ENCODE results near the gene ZFX. TPM values are rescaled to one million over a fixed set of nuclear protein-coding genes. Genes with fewer than 3 reads are reported as not detected.
"Not testable (repeated sequence)": the region's sequence is repeated elsewhere in the genome, so short reads cannot be mapped to it uniquely, and the experiment has no call there.

The ZFX gene
- total RNA-seq, 1 experiment from 2014 or later = 63.9 TPM

- TF ChIP-seq EZH2 (IDR thresholded peaks at IDR 0.05; ENCODE audit: borderline replicate concordance, low read depth, low read length, poor library complexity, severe bottlenecking) = no peak
- no peak for TF ChIP-seq CTCF (conservative IDR thresholded peaks at IDR 0.05; ENCODE audit: low read depth, low read length)
- POLR2A ChIA-PET (ENCODE audit: low non-redundant PET) = no interaction called here
- Histone ChIP-seq H3K27ac (ENCODE audit: low read depth, low read length, poor library complexity, severe bottlenecking) (no peak overlapping the region), H3K9me3 (ENCODE audit: low read depth, low read length, poor library complexity, severe bottlenecking) (no peaks in the 10 kb centered on the region), H3K4me3 (ENCODE audit: low read depth, low read length, poor library complexity, severe bottlenecking) (no peak overlapping the region), H3K27me3 (replicated peaks; ENCODE audit: insufficient read depth, low read depth, low read length, poor library complexity) (no peaks in the 10 kb centered on the region), H3K4me1 (ENCODE audit: insufficient read depth, low read length, poor library complexity, severe bottlenecking) (peaks cover 27% of the 10 kb centered on the region), H3K36me3 (ENCODE audit: insufficient read depth, low read length, poor library complexity, severe bottlenecking) (peaks cover 8% of the 10 kb centered on the region)
- intact Hi-C loops (cut with micrococcal nuclease; ENCODE audit: unreplicated experiment) = no loop called here
- DNase-seq (ENCODE audit: low spot score) = no peak
- CTCF ChIA-PET = no interaction called here
- BruUV-seq (replicated peaks) = no TSS peak
Measured at GRCh38 chrX:24153796-24154189, 4.3 kb downstream of the ZFX start.

GRCh38 chrX:24154490-24155034, 5.0 kb downstream of the ZFX start:
- intact Hi-C loops (cut with micrococcal nuclease; ENCODE audit: unreplicated experiment) = no loop called here

GRCh38 chrX:24155747-24156146, 6.2 kb downstream of the ZFX start:
- CTCF ChIA-PET; H3K4me3 ChIP-seq (ENCODE audit: low read depth, low read length, poor library complexity, severe bottlenecking); intact Hi-C loops (cut with micrococcal nuclease; ENCODE audit: unreplicated experiment); H3K36me3 ChIP-seq (ENCODE audit: insufficient read depth, low read length, poor library complexity, severe bottlenecking); BruUV-seq (replicated peaks); H3K27ac ChIP-seq (ENCODE audit: low read depth, low read length, poor library complexity, severe bottlenecking); POLR2A ChIA-PET (ENCODE audit: low non-redundant PET); H3K9me3 ChIP-seq (ENCODE audit: low read depth, low read length, poor library complexity, severe bottlenecking); H3K27me3 ChIP-seq (replicated peaks; ENCODE audit: insufficient read depth, low read depth, low read length, poor library complexity); DNase-seq (ENCODE audit: low spot score): not testable (repeated sequence)
- peaks cover 27% of the 10 kb centered on the region for H3K4me1 ChIP-seq (ENCODE audit: insufficient read depth, low read length, poor library complexity, severe bottlenecking)

More at GRCh38 chrX:24154490-24155034, 5.0 kb downstream of the ZFX start:
- CTCF ChIA-PET = no interaction called here
- Histone ChIP-seq H3K36me3 (ENCODE audit: insufficient read depth, low read length, poor library complexity, severe bottlenecking) (peaks cover 8% of the 10 kb centered on the region), H3K27ac (ENCODE audit: low read depth, low read length, poor library complexity, severe bottlenecking) (no peak overlapping the region), H3K4me3 (ENCODE audit: low read depth, low read length, poor library complexity, severe bottlenecking) (no peak overlapping the region), H3K27me3 (replicated peaks; ENCODE audit: insufficient read depth, low read depth, low read length, poor library complexity) (no peaks in the 10 kb centered on the region), H3K9me3 (ENCODE audit: low read depth, low read length, poor library complexity, severe bottlenecking) (no peaks in the 10 kb centered on the region), H3K4me1 (ENCODE audit: insufficient read depth, low read length, poor library complexity, severe bottlenecking) (peaks cover 27% of the 10 kb centered on the region)
- POLR2A ChIA-PET (ENCODE audit: low non-redundant PET) = no interaction called here
- BruUV-seq (replicated peaks) = no TSS peak
- DNase-seq (ENCODE audit: low spot score) = no peak
- no peak for TF ChIP-seq EZH2 (IDR thresholded peaks at IDR 0.05; ENCODE audit: borderline replicate concordance, low read depth, low read length, poor library complexity, severe bottlenecking)
- no peak for TF ChIP-seq CTCF (conservative IDR thresholded peaks at IDR 0.05; ENCODE audit: low read depth, low read length)

- intact Hi-C loops (cut with micrococcal nuclease; ENCODE audit: unreplicated experiment) = no loop called here
- H3K9me3 ChIP-seq (ENCODE audit: low read depth, low read length, poor library complexity, severe bottlenecking) = no peaks in the 10 kb centered on the region
- no peak overlapping the region for H3K27ac ChIP-seq (ENCODE audit: low read depth, low read length, poor library complexity, severe bottlenecking)
- CTCF ChIA-PET = no interaction called here
- peaks cover 29% of the 10 kb centered on the region for H3K4me1 ChIP-seq (ENCODE audit: insufficient read depth, low read length, poor library complexity, severe bottlenecking)
- no TSS peak for BruUV-seq (replicated peaks)
- H3K27me3 ChIP-seq (replicated peaks; ENCODE audit: insufficient read depth, low read depth, low read length, poor library complexity) = no peaks in the 10 kb centered on the region
- TF ChIP-seq EZH2 (IDR thresholded peaks at IDR 0.05; ENCODE audit: borderline replicate concordance, low read depth, low read length, poor library complexity, severe bottlenecking) = no peak
- no peak for TF ChIP-seq CTCF (conservative IDR thresholded peaks at IDR 0.05; ENCODE audit: low read depth, low read length)
- POLR2A ChIA-PET (ENCODE audit: low non-redundant PET) = no interaction called here
- peaks cover 8% of the 10 kb centered on the region for H3K36me3 ChIP-seq (ENCODE audit: insufficient read depth, low read length, poor library complexity, severe bottlenecking)
- DNase-seq (ENCODE audit: low spot score) = no peak
- H3K4me3 ChIP-seq (ENCODE audit: low read depth, low read length, poor library complexity, severe bottlenecking) = no peak overlapping the region
Measured at GRCh38 chrX:24156177-24156576, 6.6 kb downstream of the ZFX start.
